GM12872 (cell line): Measurements from ENCODE around the gene HASPIN.

Source experiments
- CTCF ChIP-seq: IDR thresholded peaks from 3 replicates; pipeline ENCODE4 v1.5.1; 2011; ENCODE audit warnings: low read depth, mild to moderate bottlenecking, low read length, moderate library complexity; ENCODE audit not compliant: insufficient read depth

HASPIN gene

GRCh38 chr17:3681565-3681964 lies 42.1 kb upstream of the HASPIN start:
- TF ChIP-seq CTCF = no peak

GRCh38 chr17:3682033-3682432 lies 41.7 kb upstream of the HASPIN start:
- no peak for TF ChIP-seq CTCF

- TF ChIP-seq CTCF = peak; percentile 99
Measured at GRCh38 chr17:3683054-3683511, 40.6 kb upstream of the HASPIN start.

GRCh38 chr17:3685174-3685573 lies 38.5 kb upstream of the HASPIN start:
- TF ChIP-seq CTCF = no peak

GRCh38 chr17:3688027-3688553 lies 35.6 kb upstream of the HASPIN start:
- TF ChIP-seq CTCF = no peak

- no peak for TF ChIP-seq CTCF
Measured at GRCh38 chr17:3688852-3689261, 34.8 kb upstream of the HASPIN start.

GRCh38 chr17:3689262-3690093 lies 34.2 kb upstream of the HASPIN start:
- TF ChIP-seq CTCF = no peak
